WTC11 (cell line): Measurements from ENCODE around the gene PFKP. TPM values are rescaled to one million over a fixed set of nuclear protein-coding genes. Genes with fewer than 3 reads are reported as not detected.

Experiments used
- ATAC-seq: fragments of 200-7000 bp; cut with Tn5 transposase; 2 replicates; pipeline ENCODE4 v1.10.0; 2021; ENCODE audit warnings: mild to moderate bottlenecking, moderate library complexity
- CTCF ChIA-PET: fragments of 300-600 bp; sonication (Branson Sonifier 250); formaldehyde crosslinking; loops from one replicate; lab custom pipeline; 2021; ENCODE audit warnings: antibody characterized with exemption; lab: Charles Lee
- POLR2A ChIA-PET: fragments of 350-600 bp; sonication (Branson Sonifier 250); formaldehyde crosslinking; loops from one replicate; lab custom pipeline; 2021; ENCODE audit warnings: antibody characterized with exemption; lab: Charles Lee
- DNase-seq: peaks from one replicate; pipeline ENCODE4 v3.0.0; 2021; ENCODE audit warnings: low spot score
- H3K27ac Mint-ChIP-seq: 2 replicates; pipeline ENCODE4 v1.8.0; 2021; ENCODE audit warnings: mixed read lengths
- H3K27me3 Mint-ChIP-seq: 2 replicates; pipeline ENCODE4 v1.8.0; 2021; ENCODE audit warnings: low read depth, mild to moderate bottlenecking, moderate library complexity, mixed read lengths
- H3K36me3 Mint-ChIP-seq: 2 replicates; pipeline ENCODE4 v1.8.0; 2021; ENCODE audit warnings: mixed read lengths
- H3K4me1 Mint-ChIP-seq: 2 replicates; pipeline ENCODE4 v1.8.0; 2022; ENCODE audit warnings: mixed read lengths
- H3K4me3 Mint-ChIP-seq: 2 replicates; pipeline ENCODE4 v1.8.0; 2021; ENCODE audit warnings: mild to moderate bottlenecking, moderate library complexity, mixed read lengths
- H3K9me3 Mint-ChIP-seq: 2 replicates; pipeline ENCODE4 v1.8.0; 2021; ENCODE audit warnings: mixed read lengths
- ATF3 ChIP-seq: sonication (generic); formaldehyde crosslinking; conservative IDR thresholded peaks from 2 replicates; pipeline ENCODE4 v1.8.1; 2022; ENCODE audit warnings: mild to moderate bottlenecking, missing genetic modification reagents
- E2F1 ChIP-seq: sonication (generic); formaldehyde crosslinking; IDR thresholded peaks from 2 replicates; pipeline ENCODE4 v1.8.0; 2022; ENCODE audit warnings: mild to moderate bottlenecking, missing genetic modification reagents
- GRHL2 ChIP-seq: fragments of 250-450 bp; sonication (Bioruptor Pico); IDR thresholded peaks from 2 replicates; pipeline ENCODE4 v1.8.0; 2022; ENCODE audit warnings: mild to moderate bottlenecking, moderate library complexity; ENCODE audit not compliant: insufficient replicate concordance, severe bottlenecking
- MYBL2 ChIP-seq: sonication (generic); formaldehyde crosslinking; IDR thresholded peaks from 2 replicates; pipeline ENCODE4 v1.8.1; 2023; ENCODE audit warnings: mild to moderate bottlenecking, moderate library complexity, missing genetic modification reagents
- NFATC4 ChIP-seq: fragments of 250-450 bp; sonication (Bioruptor Pico); IDR thresholded peaks from 2 replicates; pipeline ENCODE4 v1.9.0; 2021; ENCODE audit warnings: mild to moderate bottlenecking
- OVOL2 ChIP-seq: fragments of 250-450 bp; sonication (Bioruptor Pico); IDR thresholded peaks from 2 replicates; pipeline ENCODE4 v1.9.0; 2021; ENCODE audit warnings: mild to moderate bottlenecking, borderline replicate concordance
- TCF7 ChIP-seq: sonication (generic); formaldehyde crosslinking; IDR thresholded peaks from 2 replicates; pipeline ENCODE4 v1.8.0; 2022; ENCODE audit warnings: mild to moderate bottlenecking, low read depth, missing genetic modification reagents, moderate library complexity
- ZNF281 ChIP-seq: sonication (generic); formaldehyde crosslinking; IDR thresholded peaks from 2 replicates; pipeline ENCODE4 v1.8.0; 2023; ENCODE audit warnings: mild to moderate bottlenecking, missing genetic modification reagents
- ZNF396 ChIP-seq: fragments of 250-450 bp; sonication (Bioruptor Pico); IDR thresholded peaks from 2 replicates; pipeline ENCODE4 v1.8.0; 2021; ENCODE audit warnings: mild to moderate bottlenecking, moderate library complexity, borderline replicate concordance
- ZNF532 ChIP-seq: fragments of 250-450 bp; sonication (Bioruptor Pico); IDR thresholded peaks from 2 replicates; pipeline ENCODE4 v1.9.0; 2021; ENCODE audit warnings: mild to moderate bottlenecking, borderline replicate concordance
- ZNF671 ChIP-seq: fragments of 250-450 bp; sonication (Bioruptor Pico); IDR thresholded peaks from 2 replicates; pipeline ENCODE4 v1.8.0; 2021; ENCODE audit warnings: mild to moderate bottlenecking
- total RNA-seq: library from RNA; stranded (reverse); gene quantifications from 3 replicates; pipeline ENCODE4 v1.2.3, GENCODE V29; 2021
- TF ChIP-seq, protein P1 (sequence below): sonication (generic); formaldehyde crosslinking; IDR thresholded peaks from 2 replicates; pipeline ENCODE4 v1.8.1; 2023; ENCODE audit warnings: mild to moderate bottlenecking, missing genetic modification reagents
- TF ChIP-seq, protein P2 (sequence below): sonication (generic); formaldehyde crosslinking; IDR thresholded peaks from 2 replicates; pipeline ENCODE4 v1.8.0; 2023; ENCODE audit warnings: missing genetic modification reagents

The PFKP gene
- total RNA-seq, 1 experiment from 2014 or later: 127 TPM

DNA sequence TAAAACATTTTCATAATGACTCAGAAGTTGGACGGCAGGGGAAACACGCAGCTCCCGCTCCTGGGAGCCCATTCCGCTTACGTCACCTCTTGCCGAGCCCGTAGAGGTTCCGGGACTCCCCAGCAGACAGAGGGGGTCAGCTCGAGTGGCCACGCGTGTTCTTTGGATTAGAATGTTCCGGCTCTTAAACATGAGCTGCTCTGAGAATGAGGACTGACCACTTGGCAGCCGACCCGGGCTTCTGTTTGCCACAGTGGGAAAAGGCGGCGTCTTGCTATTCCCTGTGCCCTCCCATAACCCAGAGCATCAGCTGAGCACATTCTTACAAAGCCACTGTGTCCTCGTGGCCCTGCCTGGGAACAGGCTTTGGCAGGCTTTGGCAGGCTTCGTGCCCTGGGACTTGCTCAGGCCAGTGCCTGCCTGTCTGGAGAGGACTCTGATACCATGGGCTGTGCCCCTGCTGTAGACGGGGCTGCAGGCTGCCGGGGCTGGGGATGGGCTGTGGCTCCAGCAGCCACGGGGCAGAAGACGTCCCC lies 40.1 kb downstream of the PFKP start:
- CTCF ChIA-PET: no interaction called here
- DNase-seq (no peak), ATAC-seq (no peak)
- no peaks in the 10 kb centered on the region for H3K27me3 Mint-ChIP-seq
- no peak for TF ChIP-seq ATF3
- no peak for TF ChIP-seq ZNF532 (CRISPR knock-in tag)
- no peak for TF ChIP-seq ZNF281 (CRISPR knock-in tag)
- no peak for TF ChIP-seq OVOL2 (CRISPR knock-in tag)
- no peak for TF ChIP-seq GRHL2 (CRISPR knock-in tag)
- H3K4me1 Mint-ChIP-seq: peaks cover 8% of the 10 kb centered on the region
- H3K4me3 Mint-ChIP-seq: no peak overlapping the region
- peaks cover 4% of the 10 kb centered on the region; the same call in 1 of the 2 replicates for H3K9me3 Mint-ChIP-seq
- POLR2A ChIA-PET: no interaction called here
- no peak overlapping the region for H3K27ac Mint-ChIP-seq
- H3K36me3 Mint-ChIP-seq: peaks cover 83% of the 10 kb centered on the region

DNA sequence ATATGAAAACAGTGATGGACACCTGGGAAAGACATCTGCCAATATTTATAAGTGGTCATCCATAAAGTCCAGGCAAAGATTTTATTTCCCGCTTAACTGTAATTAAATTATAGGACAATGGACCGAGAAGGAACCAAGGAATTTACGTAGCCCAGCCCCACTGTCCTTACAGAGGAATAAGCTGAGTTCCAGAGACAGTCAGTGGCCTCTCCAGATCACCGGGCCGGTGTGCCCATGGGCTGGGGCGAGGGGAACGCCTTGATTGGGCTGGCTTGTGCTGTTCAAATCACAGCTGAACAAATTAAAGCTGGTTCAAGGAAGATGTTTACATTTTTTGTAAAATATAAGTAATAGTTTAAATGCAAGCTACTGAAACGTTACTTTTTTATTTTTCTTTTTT lies 40.7 kb downstream of the PFKP start:
- H3K36me3 Mint-ChIP-seq: peaks cover 84% of the 10 kb centered on the region
- H3K9me3 Mint-ChIP-seq: peaks cover 4% of the 10 kb centered on the region; the same call in 1 of the 2 replicates
- ChIA-PET CTCF (no interaction called here), POLR2A (no interaction called here)
- no peaks in the 10 kb centered on the region for H3K27me3 Mint-ChIP-seq
- peaks cover 3% of the 10 kb centered on the region for H3K4me1 Mint-ChIP-seq
- DNase-seq (no peak), ATAC-seq (no peak)
- no peak overlapping the region for H3K4me3 Mint-ChIP-seq
- TF ChIP-seq MYBL2 (CRISPR knock-in tag) (no peak), ZNF396 (no peak), ZNF671 (CRISPR knock-in tag) (no peak), TCF7 (CRISPR knock-in tag) (no peak), E2F1 (CRISPR knock-in tag) (no peak), NFATC4 (no peak)
- TF ChIP-seq, protein P1, sequence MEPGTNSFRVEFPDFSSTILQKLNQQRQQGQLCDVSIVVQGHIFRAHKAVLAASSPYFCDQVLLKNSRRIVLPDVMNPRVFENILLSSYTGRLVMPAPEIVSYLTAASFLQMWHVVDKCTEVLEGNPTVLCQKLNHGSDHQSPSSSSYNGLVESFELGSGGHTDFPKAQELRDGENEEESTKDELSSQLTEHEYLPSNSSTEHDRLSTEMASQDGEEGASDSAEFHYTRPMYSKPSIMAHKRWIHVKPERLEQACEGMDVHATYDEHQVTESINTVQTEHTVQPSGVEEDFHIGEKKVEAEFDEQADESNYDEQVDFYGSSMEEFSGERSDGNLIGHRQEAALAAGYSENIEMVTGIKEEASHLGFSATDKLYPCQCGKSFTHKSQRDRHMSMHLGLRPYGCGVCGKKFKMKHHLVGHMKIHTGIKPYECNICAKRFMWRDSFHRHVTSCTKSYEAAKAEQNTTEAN (CRISPR knock-in tag): no peak
- TF ChIP-seq, protein P2, sequence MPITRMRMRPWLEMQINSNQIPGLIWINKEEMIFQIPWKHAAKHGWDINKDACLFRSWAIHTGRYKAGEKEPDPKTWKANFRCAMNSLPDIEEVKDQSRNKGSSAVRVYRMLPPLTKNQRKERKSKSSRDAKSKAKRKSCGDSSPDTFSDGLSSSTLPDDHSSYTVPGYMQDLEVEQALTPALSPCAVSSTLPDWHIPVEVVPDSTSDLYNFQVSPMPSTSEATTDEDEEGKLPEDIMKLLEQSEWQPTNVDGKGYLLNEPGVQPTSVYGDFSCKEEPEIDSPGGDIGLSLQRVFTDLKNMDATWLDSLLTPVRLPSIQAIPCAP (CRISPR knock-in tag): no peak
- H3K27ac Mint-ChIP-seq: no peak overlapping the region
